GM12878 (cell line): Measurements from ENCODE around the gene APOBEC3C. TPM values are rescaled to one million over a fixed set of nuclear protein-coding genes. Genes with fewer than 3 reads are reported as not detected.
A peak's percentile ranks its signal among the peaks of the same experiment; 100 is the strongest.

Experiments used
- BCLAF1 ChIP-seq: fragments of 450-650 bp; IDR thresholded peaks from 2 replicates; pipeline ENCODE4 v1.6.1; 2017; ENCODE audit warnings: antibody characterized with exemption, mild to moderate bottlenecking, moderate library complexity
- CHD2 ChIP-seq: IDR thresholded peaks from 2 replicates; pipeline ENCODE4 v1.6.1; 2011; ENCODE audit warnings: low read depth, low read length, improper control_type of control experiment, borderline replicate concordance
- CTCF ChIP-seq, 3 experiments: IDR thresholded peaks in 2 of 3; conservative IDR thresholded peaks in 1 of 3; 2 replicates each; pipeline ENCODE4 v1.5.1; 2011; ENCODE audit warnings: low read depth in 3 of 3, low read length in 3 of 3, mild to moderate bottlenecking in 3 of 3, control low read depth in 2 of 3, moderate library complexity in 2 of 3, inconsistent platforms in 1 of 3, mixed read lengths in 1 of 3; ENCODE audit not compliant: control insufficient read depth in 2 of 3, insufficient read depth in 1 of 3; ENCODE audit errors: extremely low read depth in 1 of 3
- EGR1 ChIP-seq, 2 experiments: IDR thresholded peaks; 1 replicate in 1 of 2; 2 replicates in 1 of 2; pipeline ENCODE4 v1.6.1; 2011 to 2012; ENCODE audit warnings: low read depth in 2 of 2, low read length in 2 of 2, borderline replicate concordance in 1 of 2, mild to moderate bottlenecking in 1 of 2, moderate library complexity in 1 of 2
- GABPA ChIP-seq: IDR thresholded peaks from 2 replicates; pipeline ENCODE4 v1.6.1; 2014; ENCODE audit warnings: antibody characterized with exemption, low read depth, mild to moderate bottlenecking, inconsistent platforms
- JUNB ChIP-seq: IDR thresholded peaks from 2 replicates; pipeline ENCODE4 v1.6.1; 2016; ENCODE audit warnings: antibody characterized with exemption, mild to moderate bottlenecking
- LARP7 ChIP-seq: fragments of 450-650 bp; IDR thresholded peaks from 2 replicates; pipeline ENCODE4 v1.6.1; 2017; ENCODE audit warnings: mild to moderate bottlenecking
- MEF2A ChIP-seq: IDR thresholded peaks from 2 replicates; pipeline ENCODE4 v1.6.1; 2011; ENCODE audit warnings: low read depth, mild to moderate bottlenecking, low read length, moderate library complexity; ENCODE audit not compliant: insufficient read depth
- NFYB ChIP-seq: IDR thresholded peaks from 2 replicates; pipeline ENCODE4 v1.6.1; 2011; ENCODE audit warnings: low read depth, mild to moderate bottlenecking, low read length, improper control_type of control experiment, moderate library complexity; ENCODE audit not compliant: insufficient read depth
- NKRF ChIP-seq: fragments of 450-650 bp; conservative IDR thresholded peaks from 2 replicates; pipeline ENCODE4 v1.6.1; 2017; ENCODE audit warnings: mild to moderate bottlenecking, moderate library complexity
- PAX5 ChIP-seq: IDR thresholded peaks from 2 replicates; pipeline ENCODE4 v1.6.1; 2011; ENCODE audit warnings: low read depth, low read length, borderline replicate concordance
- POLR2A ChIP-seq: IDR thresholded peaks from 2 replicates; pipeline ENCODE4 v1.6.1; 2011; ENCODE audit warnings: low read depth, mild to moderate bottlenecking, low read length
- POLR2AphosphoS2 ChIP-seq: IDR thresholded peaks from 2 replicates; pipeline ENCODE4 v1.6.1; 2011; ENCODE audit warnings: low read depth, mild to moderate bottlenecking, low read length, improper control_type of control experiment, moderate library complexity
- RBBP5 ChIP-seq: fragments of 200-600 bp; sonication (generic); conservative IDR thresholded peaks from 2 replicates; pipeline ENCODE4 v1.6.1; 2016
- RELA ChIP-seq: fragments of 450-650 bp; IDR thresholded peaks from 2 replicates; pipeline ENCODE4 v1.8.0; 2014; ENCODE audit warnings: borderline replicate concordance; ENCODE audit not compliant: partially characterized antibody
- TAF1 ChIP-seq: IDR thresholded peaks from 2 replicates; pipeline ENCODE4 v1.6.1; 2011; ENCODE audit warnings: mild to moderate bottlenecking, low read depth, low read length, borderline replicate concordance
- USF1 ChIP-seq: IDR thresholded peaks from 2 replicates; pipeline ENCODE4 v1.6.1; 2011; ENCODE audit warnings: borderline replicate concordance, low read depth, mild to moderate bottlenecking, moderate library complexity, mixed read lengths, low read length; ENCODE audit not compliant: insufficient read depth; ENCODE audit errors: extremely low read length
- ZZZ3 ChIP-seq: IDR thresholded peaks from 2 replicates; pipeline ENCODE4 v1.6.1; 2011; ENCODE audit warnings: low read depth; ENCODE audit not compliant: control insufficient read depth, insufficient read length
- polyA plus RNA-seq, 11 experiments: library from polyadenylated mRNA; depleted of rRNA in 4 of 11; unstranded in 6 of 11; stranded (reverse) in 5 of 11; fragments of >200 nt; fragmentation: Nextera tagmentation in 4 of 11; fragmentation: Illumina TruSeq in 1 of 11; extraction: Ambion mirVana in 4 of 11; extraction: Trizol in 1 of 11; gene quantifications; 1 replicate in 1 of 11; 2 replicates in 10 of 11; pipeline versions ENCODE4 v1.2.1 to v1.2.3, GENCODE V29; 2011 to 2016; ENCODE audit warnings: inconsistent platforms in 2 of 11, missing spikeins in 2 of 11, low read depth in 1 of 11
- total RNA-seq, 4 experiments: library from RNA; depleted of rRNA in 3 of 4; stranded (reverse); fragments of >200 nt in 3 of 4; fragmentation: Illumina TruSeq in 1 of 4; extraction: Trizol in 1 of 4; gene quantifications; 2 replicates each; pipeline versions ENCODE4 v1.2.1 to v1.2.3, GENCODE V29; 2013 to 2021
- TF ChIP-seq, protein P1 (sequence below): IDR thresholded peaks from 2 replicates; pipeline ENCODE4 v1.6.1; 2012; ENCODE audit warnings: low read length, inconsistent platforms

Gene APOBEC3C
- total and polyA plus RNA-seq, 10 of the 15 experiments (the other 5 are each of a cell fraction or from before 2014, with no cell fraction given): 22.9 to 290 (median 156) TPM

DNA sequence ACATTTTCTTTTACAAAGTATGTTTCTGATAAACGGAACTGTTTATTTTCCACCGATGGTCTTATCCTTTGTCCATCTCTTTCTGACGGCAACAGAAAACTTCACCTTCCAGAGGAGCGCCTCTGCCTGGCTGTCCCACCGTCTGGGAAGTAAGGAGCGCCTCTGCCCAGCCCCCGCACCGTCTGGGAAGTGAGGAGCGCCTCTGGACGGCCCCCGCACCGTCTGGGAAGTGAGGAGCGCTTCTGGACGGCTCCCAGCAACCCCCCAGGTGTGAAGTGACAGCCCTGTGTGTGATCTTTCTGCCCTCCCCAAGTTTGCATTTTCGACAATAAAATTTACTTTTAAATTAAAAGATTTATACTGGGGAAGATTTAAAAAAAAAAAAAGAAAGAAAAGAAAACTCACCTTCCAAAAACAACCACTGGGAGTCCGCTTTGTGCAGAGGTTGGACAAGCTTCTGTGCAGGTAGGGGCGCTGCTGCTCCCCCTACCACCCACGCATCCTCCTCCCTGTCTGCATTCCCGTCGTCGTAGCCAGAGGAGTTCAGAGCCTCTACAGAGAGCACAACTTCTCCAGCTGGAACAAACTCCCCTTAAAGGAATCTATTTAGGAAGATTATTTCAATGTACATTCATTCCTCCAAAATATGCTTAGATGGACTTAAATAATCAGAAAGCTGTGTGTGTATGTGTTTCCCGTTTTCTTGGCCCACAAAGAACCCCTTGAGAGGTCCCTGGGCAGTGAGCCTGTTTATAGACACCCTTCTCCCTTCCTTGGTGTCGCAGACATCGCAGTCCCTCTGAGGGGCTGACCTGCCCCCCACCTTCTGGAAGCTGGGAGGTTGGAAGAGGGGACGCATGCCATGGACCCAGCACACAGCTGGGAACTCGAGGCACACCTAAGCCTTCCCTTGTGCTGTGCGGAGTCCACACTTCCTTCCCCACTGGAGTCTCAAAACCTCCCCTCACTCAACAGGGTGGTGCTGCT is 32.8 kb upstream of the APOBEC3C start (continued):
- TF ChIP-seq BCLAF1 (no peak), POLR2A (no peak), CTCF (IDR thresholded peaks at IDR 0.05 in 2 of 3, conservative IDR thresholded peaks at IDR 0.05 in 1 of 3; ENCODE audit: control insufficient read depth in 2 of 3, extremely low read depth in 1 of 3, insufficient read depth in 1 of 3, low read depth in 3 of 3, low read length in 3 of 3) (peak; percentile 39 to 53 (median 46); a peak in 5 of 6 replicates), CHD2 (no peak), RBBP5 (no peak), RELA (no peak), PAX5 (no peak), JUNB (no peak), GABPA (no peak), USF1 (no peak), EGR1 (IDR thresholded peaks at IDR 0.05; ENCODE audit: borderline replicate concordance in 1 of 2, low read depth in 2 of 2, low read length in 2 of 2) (peak in 1 of 2 experiments; percentile 99; a peak in 2 of 3 replicates), NKRF (no peak), NFYB (no peak), POLR2AphosphoS2 (no peak), ZZZ3 (no peak), MEF2A (no peak), LARP7 (no peak), TAF1 (no peak)
- TF ChIP-seq, protein P1, sequence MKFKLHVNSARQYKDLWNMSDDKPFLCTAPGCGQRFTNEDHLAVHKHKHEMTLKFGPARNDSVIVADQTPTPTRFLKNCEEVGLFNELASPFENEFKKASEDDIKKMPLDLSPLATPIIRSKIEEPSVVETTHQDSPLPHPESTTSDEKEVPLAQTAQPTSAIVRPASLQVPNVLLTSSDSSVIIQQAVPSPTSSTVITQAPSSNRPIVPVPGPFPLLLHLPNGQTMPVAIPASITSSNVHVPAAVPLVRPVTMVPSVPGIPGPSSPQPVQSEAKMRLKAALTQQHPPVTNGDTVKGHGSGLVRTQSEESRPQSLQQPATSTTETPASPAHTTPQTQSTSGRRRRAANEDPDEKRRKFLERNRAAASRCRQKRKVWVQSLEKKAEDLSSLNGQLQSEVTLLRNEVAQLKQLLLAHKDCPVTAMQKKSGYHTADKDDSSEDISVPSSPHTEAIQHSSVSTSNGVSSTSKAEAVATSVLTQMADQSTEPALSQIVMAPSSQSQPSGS: no peak
